OCI-LY3 (cell line): ENCODE measurements around the gene FBXL20.

ENCODE experiments used
- H2AFZ ChIP-seq: fragments of 200-600, 300-600 bp; shearing (Covaris generic); 2 replicates; pipeline ENCODE4 v1.6.0; 2014; ENCODE audit warnings: antibody characterized with exemption, low read depth, low read length
- H3K27ac ChIP-seq: fragments of 200-600, 300-600 bp; sonication (generic); 2 replicates; pipeline ENCODE4 v1.5.1; 2014; ENCODE audit warnings: mild to moderate bottlenecking, low read length, moderate library complexity, mixed read lengths
- H3K27me3 ChIP-seq: fragments of 200-600, 300-600 bp; sonication (generic); 2 replicates; pipeline ENCODE4 v1.6.1; 2014; ENCODE audit warnings: low read depth, low read length, mixed read lengths
- H3K36me3 ChIP-seq: fragments of 200-600, 300-600 bp; sonication (generic); replicated peaks from 2 replicates; pipeline ENCODE3; 2014; ENCODE audit warnings: low read depth, low read length, mixed read lengths
- H3K4me1 ChIP-seq: fragments of 300-600, 200-600 bp; sonication (generic); 2 replicates; pipeline ENCODE4 v1.6.1; 2014; ENCODE audit warnings: low read length, mixed read lengths
- H3K4me2 ChIP-seq: fragments of 200-600, 300-600 bp; sonication (generic); 2 replicates; pipeline ENCODE4 v1.6.1; 2014; ENCODE audit warnings: low read length, mixed read lengths
- H3K4me3 ChIP-seq: fragments of 300-600, 200-600 bp; sonication (generic); 2 replicates; pipeline ENCODE4 v1.5.1; 2014; ENCODE audit warnings: antibody characterized with exemption, mild to moderate bottlenecking, low read length, moderate library complexity
- H3K79me2 ChIP-seq: fragments of 300-600, 200-600 bp; shearing (Covaris generic); 2 replicates; pipeline ENCODE4 v1.6.1; 2014; ENCODE audit warnings: mild to moderate bottlenecking, low read length, mixed read lengths
- H3K9ac ChIP-seq: fragments of 300-600, 200-600 bp; shearing (Covaris generic); 2 replicates; pipeline ENCODE4 v1.6.0; 2014; ENCODE audit warnings: mild to moderate bottlenecking, low read length, moderate library complexity
- H3K9me3 ChIP-seq: fragments of 200-600, 300-600 bp; shearing (Covaris generic); 2 replicates; pipeline ENCODE4 v1.6.1; 2014; ENCODE audit warnings: low read length, mixed read lengths; ENCODE audit not compliant: insufficient read depth
- H4K20me1 ChIP-seq: fragments of 200-600, 300-600 bp; sonication (generic); 2 replicates; pipeline ENCODE4 v1.6.1; 2016; ENCODE audit warnings: low read length, mixed read lengths; ENCODE audit not compliant: insufficient read depth
- EZH2phosphoT487 ChIP-seq: fragments of 200-600 bp; shearing (Covaris generic); IDR thresholded peaks from 2 replicates; pipeline ENCODE4 v1.6.1; 2018; ENCODE audit warnings: antibody characterized with exemption, mixed run types, low read depth
- TF ChIP-seq, protein P1 (sequence below): fragments of 200-600, 300-600 bp; sonication (generic); IDR thresholded peaks from 2 replicates; pipeline ENCODE4 v1.5.1; 2014; ENCODE audit warnings: antibody characterized with exemption, low read length, low read depth

The FBXL20 gene

DNA sequence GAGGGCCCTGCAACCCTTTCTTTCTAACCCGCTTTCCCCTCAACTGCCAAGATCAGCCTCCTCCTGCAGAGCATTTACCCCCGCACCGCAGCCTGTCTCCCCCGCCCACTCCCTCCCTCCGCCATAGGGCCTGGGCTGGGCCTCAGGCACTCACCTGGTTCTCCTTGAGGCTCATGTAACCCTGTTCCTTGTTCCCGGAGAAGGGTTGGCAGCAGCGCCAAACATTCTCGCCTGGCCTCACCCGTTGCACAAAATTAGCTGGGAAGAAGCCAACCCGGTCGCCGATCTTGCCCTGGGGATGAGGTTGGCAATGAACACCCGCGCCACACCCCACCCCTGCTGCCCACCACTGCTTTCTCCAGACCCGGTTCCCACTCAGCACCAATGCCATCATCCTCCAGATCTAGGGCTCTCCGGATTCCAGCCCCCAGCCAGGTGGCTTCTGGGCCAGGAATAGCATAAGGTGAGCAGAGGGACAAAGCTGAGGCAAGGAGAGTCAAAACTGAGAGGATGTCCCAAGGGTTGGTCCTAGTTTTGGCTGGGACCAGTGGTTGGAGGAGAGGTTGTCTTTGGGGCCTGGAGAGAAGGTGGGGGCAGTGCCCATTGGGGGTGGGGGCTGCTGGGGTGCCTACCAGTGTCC lies 188.5 kb downstream of the FBXL20 start:
- Histone ChIP-seq H2AFZ (no peak overlapping the region), H3K36me3 (no peaks in the 10 kb centered on the region), H3K79me2 (no peaks in the 10 kb centered on the region), H3K27me3 (peaks cover 22% of the 10 kb centered on the region), H4K20me1 (no peaks in the 10 kb centered on the region), H3K4me2 (no peak overlapping the region), H3K4me3 (no peak overlapping the region), H3K9ac (no peak overlapping the region), H3K9me3 (no peaks in the 10 kb centered on the region), H3K27ac (no peak overlapping the region), H3K4me1 (peaks cover 21% of the 10 kb centered on the region)
- TF ChIP-seq, protein P1, sequence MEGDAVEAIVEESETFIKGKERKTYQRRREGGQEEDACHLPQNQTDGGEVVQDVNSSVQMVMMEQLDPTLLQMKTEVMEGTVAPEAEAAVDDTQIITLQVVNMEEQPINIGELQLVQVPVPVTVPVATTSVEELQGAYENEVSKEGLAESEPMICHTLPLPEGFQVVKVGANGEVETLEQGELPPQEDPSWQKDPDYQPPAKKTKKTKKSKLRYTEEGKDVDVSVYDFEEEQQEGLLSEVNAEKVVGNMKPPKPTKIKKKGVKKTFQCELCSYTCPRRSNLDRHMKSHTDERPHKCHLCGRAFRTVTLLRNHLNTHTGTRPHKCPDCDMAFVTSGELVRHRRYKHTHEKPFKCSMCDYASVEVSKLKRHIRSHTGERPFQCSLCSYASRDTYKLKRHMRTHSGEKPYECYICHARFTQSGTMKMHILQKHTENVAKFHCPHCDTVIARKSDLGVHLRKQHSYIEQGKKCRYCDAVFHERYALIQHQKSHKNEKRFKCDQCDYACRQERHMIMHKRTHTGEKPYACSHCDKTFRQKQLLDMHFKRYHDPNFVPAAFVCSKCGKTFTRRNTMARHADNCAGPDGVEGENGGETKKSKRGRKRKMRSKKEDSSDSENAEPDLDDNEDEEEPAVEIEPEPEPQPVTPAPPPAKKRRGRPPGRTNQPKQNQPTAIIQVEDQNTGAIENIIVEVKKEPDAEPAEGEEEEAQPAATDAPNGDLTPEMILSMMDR: no peak

DNA sequence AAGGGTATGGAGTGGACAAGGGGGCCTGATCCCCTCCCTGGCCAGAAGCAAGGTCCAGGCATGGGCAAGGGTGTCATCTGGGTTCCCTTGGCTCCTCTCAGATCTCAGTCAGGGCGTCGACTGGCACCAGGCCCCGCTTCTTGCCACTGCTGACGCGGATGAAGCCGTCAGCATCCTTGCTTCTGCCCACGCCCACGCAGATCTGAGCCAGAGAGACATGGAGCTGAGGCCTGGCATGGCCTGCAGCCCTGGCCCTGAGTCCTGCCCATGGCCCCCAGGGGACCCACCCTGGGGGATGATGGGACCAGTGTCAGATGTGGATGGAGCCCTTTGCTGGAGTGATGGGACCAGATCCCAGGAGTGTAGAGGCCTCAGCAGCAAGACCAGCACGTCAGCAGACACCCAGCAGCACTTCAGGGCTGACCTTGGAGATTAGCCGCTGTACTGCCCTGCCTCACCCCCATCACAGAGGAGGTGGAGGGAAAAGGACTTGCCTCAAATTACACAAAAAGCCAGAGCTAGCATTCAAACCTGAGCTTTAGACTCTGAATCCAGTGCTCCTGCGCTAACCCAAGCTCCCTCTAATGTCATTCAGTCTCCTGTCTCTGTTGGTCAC lies 189.1 kb downstream of the FBXL20 start:
- Histone ChIP-seq H2AFZ (no peak overlapping the region), H3K27ac (no peak overlapping the region), H3K36me3 (no peaks in the 10 kb centered on the region), H3K4me1 (peaks cover 21% of the 10 kb centered on the region), H4K20me1 (no peaks in the 10 kb centered on the region), H3K9me3 (no peaks in the 10 kb centered on the region), H3K4me3 (no peak overlapping the region), H3K4me2 (no peak overlapping the region), H3K27me3 (peaks cover 22% of the 10 kb centered on the region), H3K9ac (no peak overlapping the region), H3K79me2 (no peaks in the 10 kb centered on the region)
- no peak for TF ChIP-seq EZH2phosphoT487
- TF ChIP-seq, protein P1: no peak

DNA sequence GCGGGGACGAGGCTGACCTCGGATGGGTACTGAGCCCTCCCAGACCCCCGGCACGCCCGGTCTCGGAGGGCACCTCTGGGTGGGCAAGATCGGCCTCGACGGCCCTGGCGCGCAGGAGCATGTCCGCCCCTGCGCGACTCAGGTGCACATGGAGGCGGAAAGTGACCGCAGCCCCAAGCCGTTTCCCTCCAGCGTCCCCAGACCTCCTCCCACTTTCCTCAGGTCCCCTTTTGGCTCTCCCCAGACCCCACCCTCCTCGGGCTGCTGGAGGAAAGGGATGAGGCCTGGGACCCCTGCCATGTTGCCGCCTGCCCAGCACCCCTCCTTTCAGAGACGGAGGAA lies 191.4 kb downstream of the FBXL20 start:
- H3K4me3 ChIP-seq: peak overlapping the region; percentile 77
- H3K9me3 ChIP-seq: no peaks in the 10 kb centered on the region
- H3K9ac ChIP-seq: peak overlapping the region; percentile 34; the same call in 1 of the 2 replicates
- H4K20me1 ChIP-seq: no peaks in the 10 kb centered on the region
- H3K4me2 ChIP-seq: peak overlapping the region; percentile 73
- peaks cover 22% of the 10 kb centered on the region for H3K27me3 ChIP-seq
- TF ChIP-seq, protein P1: no peak
- no peak for TF ChIP-seq EZH2phosphoT487
- H3K79me2 ChIP-seq: no peaks in the 10 kb centered on the region
- peaks cover 21% of the 10 kb centered on the region for H3K4me1 ChIP-seq
- no peak overlapping the region for H3K27ac ChIP-seq
- peaks cover under 1% of the 10 kb centered on the region for H3K36me3 ChIP-seq
- peak overlapping the region; percentile 8 for H2AFZ ChIP-seq

DNA sequence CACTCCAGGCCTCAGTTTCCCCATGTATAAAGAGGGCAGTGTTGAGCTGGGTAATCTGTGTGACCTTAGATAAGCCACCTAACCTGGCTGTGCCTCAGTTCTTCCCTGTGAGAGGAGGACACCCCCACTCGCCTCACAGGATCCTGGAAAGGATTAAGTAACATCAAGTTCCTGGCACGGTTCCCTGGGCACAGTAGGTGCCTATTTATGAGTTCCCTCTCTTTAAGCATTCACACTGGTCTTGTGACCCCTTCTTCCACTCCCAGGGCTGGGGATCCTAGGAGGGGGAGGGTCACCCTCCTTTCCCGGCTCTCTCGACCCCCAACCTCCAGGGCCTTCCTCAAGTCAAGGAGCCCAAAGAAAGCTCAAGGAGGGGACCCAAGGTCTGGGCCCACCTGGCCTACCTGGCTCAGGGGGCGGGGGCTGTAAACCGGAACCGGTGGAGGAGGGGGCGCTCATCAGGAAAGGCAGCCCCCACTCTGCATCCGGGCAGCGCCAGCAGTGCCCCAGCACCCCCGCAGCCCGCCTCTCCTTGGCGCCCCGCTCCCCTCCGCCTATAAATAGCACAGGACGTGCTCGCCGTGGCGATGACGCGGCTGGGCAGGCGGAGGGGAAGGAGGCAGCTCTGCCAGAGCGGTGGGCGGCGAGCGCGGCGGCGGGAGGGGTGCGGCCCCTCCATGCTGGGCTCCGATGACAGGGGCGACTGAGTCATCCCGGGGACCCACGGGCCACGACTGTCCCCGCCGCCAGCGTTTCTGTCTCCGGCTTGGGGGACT lies 191.9 kb downstream of the FBXL20 start:
- H3K79me2 ChIP-seq: no peaks in the 10 kb centered on the region
- no peak overlapping the region for H3K27ac ChIP-seq
- H3K4me3 ChIP-seq: peak overlapping the region; percentile 77
- peak overlapping the region; percentile 34; the same call in 1 of the 2 replicates for H3K9ac ChIP-seq
- peak overlapping the region; percentile 8 for H2AFZ ChIP-seq
- peaks cover 6% of the 10 kb centered on the region for H3K36me3 ChIP-seq
- H3K4me2 ChIP-seq: peak overlapping the region; percentile 73
- H3K4me1 ChIP-seq: peaks cover 21% of the 10 kb centered on the region
- no peaks in the 10 kb centered on the region for H3K9me3 ChIP-seq
- TF ChIP-seq, protein P1: no peak
- TF ChIP-seq EZH2phosphoT487: no peak
- peaks cover 22% of the 10 kb centered on the region for H3K27me3 ChIP-seq
- no peaks in the 10 kb centered on the region for H4K20me1 ChIP-seq
